ENCODE results near the gene CD207.
"Not testable (repeated sequence)": the region's sequence is repeated elsewhere in the genome, so short reads cannot be mapped to it uniquely, and the experiment has no call there.

The CD207 gene

DNA sequence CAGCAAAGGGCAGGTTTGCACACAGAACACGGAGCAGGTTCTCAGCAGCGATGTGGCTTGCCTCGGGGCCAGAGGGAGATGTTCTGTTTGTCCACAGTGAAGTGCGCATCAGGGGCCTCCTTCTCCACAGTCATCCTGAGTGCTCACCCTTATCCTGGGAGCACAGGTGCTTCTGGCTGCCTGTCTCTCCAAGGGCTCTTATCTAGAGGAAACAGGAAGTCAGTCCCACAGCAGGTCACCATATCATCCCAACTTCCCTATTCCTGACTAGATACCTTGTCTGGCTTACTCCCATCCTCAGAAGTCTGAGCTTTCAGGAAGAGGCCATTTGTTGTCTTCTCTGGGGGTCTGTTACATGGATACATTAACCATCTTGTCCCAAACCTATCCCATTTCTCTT is at the start of gene CD207:
TSS of gene CD207 (minus strand) at position 174 of the 400 bp plus-strand sequence. CDS start at position 134, 40 bp downstream.
- DNase-seq (ENCODE audit: insufficient read length, low spot score): no peak
- no peak for FAIRE-seq

DNA sequence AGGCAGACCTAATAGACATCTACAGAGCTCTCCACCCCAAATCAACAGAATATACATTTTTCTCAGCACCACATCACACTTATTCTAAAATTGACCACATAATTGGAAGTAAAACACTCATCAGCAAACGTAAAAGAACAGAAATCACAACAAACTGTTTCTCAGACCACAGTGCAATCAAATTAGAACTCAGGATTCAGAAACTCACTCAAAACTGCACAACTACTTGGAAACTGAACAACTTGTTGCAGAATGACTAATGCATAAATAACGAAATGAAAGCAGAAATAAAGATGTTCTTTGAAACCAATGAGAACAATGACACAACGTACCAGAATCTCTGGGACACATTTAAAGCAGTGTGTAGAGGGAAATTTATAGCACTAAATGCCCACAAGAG is 42.9 kb upstream of the CD207 start:
- not testable (repeated sequence) for DNase-seq (ENCODE audit: insufficient read length, low spot score); FAIRE-seq

More for the DNA sequence above, at the start of gene CD207:
- no peak for TF ChIP-seq POLR2A (IDR thresholded peaks at IDR 0.05; ENCODE audit: low read depth, low read length)

DNA sequence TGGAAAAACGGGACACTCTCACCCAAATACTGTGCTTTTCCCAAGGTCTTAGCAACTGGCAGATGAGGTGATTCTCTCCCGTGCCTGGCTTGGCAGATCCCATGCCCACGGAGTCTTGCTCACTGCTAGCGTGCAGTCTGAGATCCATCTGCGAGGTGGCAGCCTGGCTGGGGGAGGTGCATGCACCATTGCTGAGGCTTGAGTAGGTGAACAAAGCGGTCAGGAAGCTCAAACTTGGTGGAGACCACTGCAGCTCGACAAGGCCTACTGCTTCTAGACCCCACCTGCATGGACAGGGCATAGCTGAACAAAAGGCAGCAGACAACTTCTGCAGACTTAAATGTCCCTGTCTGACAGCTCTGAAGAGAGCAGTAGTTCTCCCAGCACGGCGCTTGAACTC is 40.5 kb upstream of the CD207 start:
- not testable (repeated sequence) for FAIRE-seq; DNase-seq (ENCODE audit: insufficient read length, low spot score)

- FAIRE-seq: no peak
- TF ChIP-seq POLR2A (IDR thresholded peaks at IDR 0.05; ENCODE audit: low read depth, low read length): no peak
- no peak for DNase-seq (ENCODE audit: insufficient read length, low spot score)
Measured at GRCh38 chr2:70873541-70873940, 37.9 kb upstream of the CD207 start.

GRCh38 chr2:70871398-70872211 is 36.0 kb upstream of the CD207 start:
- FAIRE-seq (no peak), DNase-seq (ENCODE audit: insufficient read length, low spot score) (peak; percentile 84)
- TF ChIP-seq POLR2A (IDR thresholded peaks at IDR 0.05; ENCODE audit: low read depth, low read length): no peak

GRCh38 chr2:70870790-70871189 is 35.2 kb upstream of the CD207 start:
- no peak for FAIRE-seq
- DNase-seq (ENCODE audit: insufficient read length, low spot score): no peak
- no peak for TF ChIP-seq POLR2A (IDR thresholded peaks at IDR 0.05; ENCODE audit: low read depth, low read length)

GRCh38 chr2:70868970-70869369 is 33.4 kb upstream of the CD207 start:
- DNase-seq (ENCODE audit: insufficient read length, low spot score) (no peak), FAIRE-seq (no peak)
- TF ChIP-seq POLR2A (IDR thresholded peaks at IDR 0.05; ENCODE audit: low read depth, low read length): no peak

GRCh38 chr2:70861777-70862625 is 26.4 kb upstream of the CD207 start:
- DNase-seq (ENCODE audit: insufficient read length, low spot score): peak; percentile 75
- peak; percentile 64 for FAIRE-seq
- TF ChIP-seq POLR2A (IDR thresholded peaks at IDR 0.05; ENCODE audit: low read depth, low read length): no peak

GRCh38 chr2:70855667-70856066 is 20.1 kb upstream of the CD207 start:
- no peak for TF ChIP-seq POLR2A (IDR thresholded peaks at IDR 0.05; ENCODE audit: low read depth, low read length)
- no peak for FAIRE-seq
- no peak for DNase-seq (ENCODE audit: insufficient read length, low spot score)

- DNase-seq (ENCODE audit: insufficient read length, low spot score): no peak
- FAIRE-seq: no peak
- no peak for TF ChIP-seq POLR2A (IDR thresholded peaks at IDR 0.05; ENCODE audit: low read depth, low read length)
Measured at GRCh38 chr2:70854411-70854810, 18.8 kb upstream of the CD207 start.

DNA sequence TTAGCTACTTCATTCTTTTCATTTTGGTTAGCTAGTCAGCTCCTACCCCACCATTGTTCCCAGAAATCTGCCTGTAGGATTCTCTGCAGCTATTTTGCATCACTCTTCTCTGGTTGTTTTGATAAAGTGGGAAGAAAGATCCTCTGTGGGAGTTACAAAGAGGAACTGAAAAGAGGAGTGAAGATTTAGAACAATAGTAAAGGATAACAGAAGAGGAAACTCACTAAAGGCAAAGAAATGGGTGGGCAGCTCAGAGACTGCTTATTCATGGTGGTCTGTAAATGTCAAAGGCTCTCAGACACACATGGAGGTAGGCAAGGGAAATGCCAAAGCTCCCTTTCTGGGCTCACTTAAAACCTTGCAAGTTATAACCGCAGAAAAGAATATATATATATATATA is 17.2 kb upstream of the CD207 start:
- no peak for DNase-seq (ENCODE audit: insufficient read length, low spot score)
- FAIRE-seq: no peak
- TF ChIP-seq POLR2A (IDR thresholded peaks at IDR 0.05; ENCODE audit: low read depth, low read length): no peak

DNA sequence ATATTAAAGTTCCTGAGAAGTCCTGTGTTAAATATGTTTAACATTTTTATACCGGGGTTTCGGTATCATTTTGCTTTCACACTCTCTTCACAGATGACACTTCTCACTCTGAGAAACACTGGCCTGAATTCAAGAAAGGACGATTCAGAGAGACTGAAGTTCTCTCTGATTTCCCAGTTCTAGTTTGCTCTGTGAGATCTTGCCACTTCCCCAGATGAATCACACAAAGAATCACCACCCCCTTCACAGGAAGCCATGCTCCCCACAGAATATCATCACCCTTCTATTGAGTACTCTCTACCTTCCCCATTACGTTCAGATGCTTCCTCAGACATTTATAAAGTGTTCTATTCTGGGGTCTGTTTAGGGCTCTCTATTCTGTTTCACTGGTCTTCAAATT is 16.1 kb upstream of the CD207 start:
- FAIRE-seq (peak; percentile 90), DNase-seq (ENCODE audit: insufficient read length, low spot score) (peak; percentile 25)

DNA sequence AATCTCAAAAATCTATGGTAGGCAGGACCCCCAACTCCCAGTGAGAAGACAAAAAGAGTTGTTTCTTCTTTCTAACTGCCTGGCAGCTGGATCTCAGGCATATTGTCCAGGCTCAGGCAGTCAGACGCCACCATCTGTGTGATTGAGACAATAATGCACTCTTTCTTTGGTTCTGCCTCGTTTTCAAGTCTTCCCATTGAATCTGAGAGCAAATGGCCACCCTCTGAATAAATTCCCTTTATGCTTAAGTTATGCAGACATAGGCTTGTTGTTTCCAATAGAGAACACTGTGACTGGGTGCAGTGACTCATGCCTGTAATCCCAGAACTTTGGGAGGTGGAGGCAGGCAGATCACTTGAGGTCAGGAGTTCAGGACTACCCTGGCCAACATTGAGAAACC is 15.3 kb upstream of the CD207 start:
- TF ChIP-seq POLR2A (IDR thresholded peaks at IDR 0.05; ENCODE audit: low read depth, low read length): no peak
- no peak for DNase-seq (ENCODE audit: insufficient read length, low spot score)
- FAIRE-seq: peak; percentile 53

More for the DNA sequence above, 16.1 kb upstream of the CD207 start:
- no peak for TF ChIP-seq POLR2A (IDR thresholded peaks at IDR 0.05; ENCODE audit: low read depth, low read length)

GRCh38 chr2:70842401-70842800 is 6.8 kb upstream of the CD207 start:
- no peak for DNase-seq (ENCODE audit: insufficient read length, low spot score)
- FAIRE-seq: no peak
- TF ChIP-seq POLR2A (IDR thresholded peaks at IDR 0.05; ENCODE audit: low read depth, low read length): no peak
